CD4-positive, CD25-positive, alpha-beta regulatory T cell (primary cell): ENCODE data around the gene MAGI2. TPM values are rescaled to one million over a fixed set of nuclear protein-coding genes. Genes with fewer than 3 reads are reported as not detected.

Experiments
- ATAC-seq, 2 donors: fragments of 150-1000 bp; cut with Tn5 transposase; one replicate each; pipeline ENCODE4 v1.10.0; 2021; ENCODE audit warnings: low read depth in 2 of 2, moderate number of reproducible peaks in 2 of 2, moderate library complexity in 1 of 2
- DNase-seq, 3 donors: peaks; one replicate each; pipeline versions ENCODE4 v3.0.0 to v3.0.0-alpha.2; 2012 to 2022; ENCODE audit warnings: mixed read lengths in 1 of 3
- H3K27ac ChIP-seq: one replicate; pipeline ENCODE4 v1.7.0; 2013; ENCODE audit warnings: mild to moderate bottlenecking, low read length; ENCODE audit not compliant: insufficient read depth, poor library complexity, severe bottlenecking
- H3K27me3 ChIP-seq: one replicate; pipeline ENCODE4 v1.7.0; 2013; ENCODE audit warnings: low read length; ENCODE audit not compliant: control insufficient read depth, insufficient read depth
- H3K36me3 ChIP-seq: one replicate; pipeline ENCODE4 v1.7.0; 2013; ENCODE audit warnings: mild to moderate bottlenecking, low read length, moderate library complexity; ENCODE audit not compliant: control insufficient read depth, insufficient read depth
- H3K4me1 ChIP-seq: 2 replicates; pipeline ENCODE4 v1.7.0; 2013; ENCODE audit warnings: mild to moderate bottlenecking, low read length; ENCODE audit not compliant: insufficient read depth, control insufficient read depth, poor library complexity, severe bottlenecking
- H3K4me3 ChIP-seq: one replicate; pipeline ENCODE4 v1.7.0; 2013; ENCODE audit warnings: low read depth, mild to moderate bottlenecking, low read length, moderate library complexity
- H3K9me3 ChIP-seq, 2 experiments: 1 replicate in 1 of 2; 2 replicates in 1 of 2; pipeline ENCODE4 v1.7.0; 2013; ENCODE audit warnings: low read length in 2 of 2, mild to moderate bottlenecking in 1 of 2, moderate library complexity in 1 of 2; ENCODE audit not compliant: control insufficient read depth in 2 of 2
- H3K27ac Mint-ChIP-seq, 3 donors: one replicate each; pipeline ENCODE4 v1.8.0; 2020 to 2022; ENCODE audit warnings: mild to moderate bottlenecking in 3 of 3, mixed read lengths in 3 of 3, moderate library complexity in 2 of 3
- H3K27me3 Mint-ChIP-seq: one replicate; pipeline ENCODE4 v1.8.0; 2022; ENCODE audit warnings: mild to moderate bottlenecking, mixed read lengths
- H3K36me3 Mint-ChIP-seq: one replicate; pipeline ENCODE4 v1.8.0; 2020; ENCODE audit warnings: mixed read lengths
- H3K4me1 Mint-ChIP-seq, 4 donors: one replicate each; pipeline ENCODE4 v1.8.0; 2020 to 2022; ENCODE audit warnings: mixed read lengths in 4 of 4, mild to moderate bottlenecking in 1 of 4
- H3K4me3 Mint-ChIP-seq, 4 donors: one replicate each; pipeline ENCODE4 v1.8.0; 2020 to 2022; ENCODE audit warnings: mild to moderate bottlenecking in 4 of 4, mixed read lengths in 4 of 4, moderate library complexity in 3 of 4
- H3K9me3 Mint-ChIP-seq, 7 donors: one replicate each; pipeline ENCODE4 v1.8.0; 2020 to 2022; ENCODE audit warnings: mixed read lengths in 7 of 7, mild to moderate bottlenecking in 3 of 7, moderate library complexity in 2 of 7
- polyA plus RNA-seq, 4 donors: library from polyadenylated mRNA; unstranded; fragments of 300-500 nt; fragmentation: Illumina TruSeq; gene quantifications; one replicate each; pipeline ENCODE4 v1.2.3, GENCODE V29; 2021
- total RNA-seq: library from RNA; stranded (reverse); gene quantifications from one replicate; pipeline ENCODE4 v1.2.3, GENCODE V29; 2022

The MAGI2 gene
- total and polyA plus RNA-seq, 5 donors from 2014 or later, result not detected

- no peaks in the 10 kb centered on the region for H3K4me1 Mint-ChIP-seq
- ATAC-seq (no peak), DNase-seq (no peak)
- Histone ChIP-seq H3K27me3 (no peaks in the 10 kb centered on the region), H3K27ac (no peak overlapping the region), H3K9me3 (no peaks in the 10 kb centered on the region), H3K36me3 (no peaks in the 10 kb centered on the region), H3K4me1 (no peaks in the 10 kb centered on the region), H3K4me3 (no peak overlapping the region)
- no peak overlapping the region for H3K4me3 Mint-ChIP-seq
- peaks cover 0 to 6% (median 4%) of the 10 kb centered on the region in 7 donors for H3K9me3 Mint-ChIP-seq
- no peaks in the 10 kb centered on the region for H3K36me3 Mint-ChIP-seq
- H3K27me3 Mint-ChIP-seq, result peaks cover 5% of the 10 kb centered on the region
- H3K27ac Mint-ChIP-seq, result no peak overlapping the region
These were observed 1188.0 kb downstream of the MAGI2 start for GRCh38 chr7:78265486-78265885.

GRCh38 chr7:78265071-78265470, 1188.4 kb downstream of the MAGI2 start:
- peaks cover 5% of the 10 kb centered on the region for H3K27me3 Mint-ChIP-seq
- no peaks in the 10 kb centered on the region for H3K9me3 ChIP-seq
- DNase-seq, result no peak
- no peak overlapping the region for H3K4me3 Mint-ChIP-seq
- H3K36me3 Mint-ChIP-seq, result no peaks in the 10 kb centered on the region
- no peak overlapping the region for H3K27ac ChIP-seq
- ATAC-seq, result no peak
- H3K4me1 ChIP-seq, result no peaks in the 10 kb centered on the region
- H3K9me3 Mint-ChIP-seq, result peaks cover 0 to 4% (median 2%) of the 10 kb centered on the region in 7 donors
- no peak overlapping the region for H3K27ac Mint-ChIP-seq
- H3K36me3 ChIP-seq, result no peaks in the 10 kb centered on the region
- no peaks in the 10 kb centered on the region for H3K4me1 Mint-ChIP-seq
- no peaks in the 10 kb centered on the region for H3K27me3 ChIP-seq
- no peak overlapping the region for H3K4me3 ChIP-seq

- H3K27ac ChIP-seq, result no peak overlapping the region
- Mint-ChIP-seq H3K27me3 (peaks cover 5% of the 10 kb centered on the region), H3K4me3 (no peak overlapping the region), H3K4me1 (no peaks in the 10 kb centered on the region), H3K27ac (no peak overlapping the region), H3K9me3 (peaks cover 0 to 4% (median 0%) of the 10 kb centered on the region in 7 donors), H3K36me3 (no peaks in the 10 kb centered on the region)
- DNase-seq, result no peak
- no peaks in the 10 kb centered on the region for H3K27me3 ChIP-seq
- no peak for ATAC-seq
- H3K4me1 ChIP-seq, result no peaks in the 10 kb centered on the region
- H3K36me3 ChIP-seq, result no peaks in the 10 kb centered on the region
- no peaks in the 10 kb centered on the region for H3K9me3 ChIP-seq
- no peak overlapping the region for H3K4me3 ChIP-seq
These were observed 1189.4 kb downstream of the MAGI2 start for GRCh38 chr7:78264105-78264504.

- Histone ChIP-seq H3K4me1 (no peaks in the 10 kb centered on the region), H3K27me3 (no peaks in the 10 kb centered on the region), H3K27ac (no peak overlapping the region), H3K9me3 (no peaks in the 10 kb centered on the region), H3K36me3 (no peaks in the 10 kb centered on the region), H3K4me3 (no peak overlapping the region)
- Mint-ChIP-seq H3K27me3 (peaks cover 5% of the 10 kb centered on the region), H3K4me3 (no peak overlapping the region), H3K36me3 (no peaks in the 10 kb centered on the region), H3K9me3 (peaks cover 0 to 7% (median 0%) of the 10 kb centered on the region in 7 donors), H3K4me1 (no peaks in the 10 kb centered on the region), H3K27ac (no peak overlapping the region)
- ATAC-seq (no peak), DNase-seq (no peak)
These were observed 1191.7 kb downstream of the MAGI2 start for GRCh38 chr7:78261739-78262138.

GRCh38 chr7:78261302-78261701, 1192.2 kb downstream of the MAGI2 start:
- peaks cover 5% of the 10 kb centered on the region for H3K27me3 Mint-ChIP-seq
- Histone ChIP-seq H3K27ac (no peak overlapping the region), H3K9me3 (no peaks in the 10 kb centered on the region), H3K36me3 (no peaks in the 10 kb centered on the region), H3K4me1 (no peaks in the 10 kb centered on the region), H3K4me3 (no peak overlapping the region), H3K27me3 (no peaks in the 10 kb centered on the region)
- H3K27ac Mint-ChIP-seq, result no peak overlapping the region
- DNase-seq (no peak), ATAC-seq (no peak)
- peaks cover 0 to 7% (median 0%) of the 10 kb centered on the region in 7 donors for H3K9me3 Mint-ChIP-seq
- H3K4me3 Mint-ChIP-seq, result no peak overlapping the region
- no peaks in the 10 kb centered on the region for H3K4me1 Mint-ChIP-seq
- H3K36me3 Mint-ChIP-seq, result no peaks in the 10 kb centered on the region

GRCh38 chr7:78260826-78261225, 1192.6 kb downstream of the MAGI2 start:
- no peak overlapping the region for H3K4me3 Mint-ChIP-seq
- no peaks in the 10 kb centered on the region for H3K36me3 ChIP-seq
- ATAC-seq (no peak), DNase-seq (no peak)
- peaks cover 5% of the 10 kb centered on the region for H3K27me3 Mint-ChIP-seq
- peaks cover 0 to 7% (median 0%) of the 10 kb centered on the region in 7 donors for H3K9me3 Mint-ChIP-seq
- no peaks in the 10 kb centered on the region for H3K36me3 Mint-ChIP-seq
- no peak overlapping the region for H3K4me3 ChIP-seq
- H3K9me3 ChIP-seq, result no peaks in the 10 kb centered on the region
- no peaks in the 10 kb centered on the region for H3K27me3 ChIP-seq
- H3K4me1 ChIP-seq, result no peaks in the 10 kb centered on the region
- no peak overlapping the region for H3K27ac ChIP-seq
- no peak overlapping the region for H3K27ac Mint-ChIP-seq
- no peaks in the 10 kb centered on the region for H3K4me1 Mint-ChIP-seq

GRCh38 chr7:78254726-78255055, 1198.8 kb downstream of the MAGI2 start:
- H3K27me3 Mint-ChIP-seq, result no peaks in the 10 kb centered on the region
- DNase-seq (no peak), ATAC-seq (no peak)
- H3K9me3 ChIP-seq, result no peaks in the 10 kb centered on the region
- H3K9me3 Mint-ChIP-seq, result peaks cover 0 to 3% (median 0%) of the 10 kb centered on the region in 7 donors
- no peaks in the 10 kb centered on the region for H3K36me3 Mint-ChIP-seq
- no peaks in the 10 kb centered on the region for H3K36me3 ChIP-seq
- no peak overlapping the region for H3K4me3 ChIP-seq
- H3K27ac Mint-ChIP-seq, result no peak overlapping the region
- no peak overlapping the region for H3K27ac ChIP-seq
- no peaks in the 10 kb centered on the region for H3K4me1 ChIP-seq
- H3K4me3 Mint-ChIP-seq, result no peak overlapping the region
- no peaks in the 10 kb centered on the region for H3K4me1 Mint-ChIP-seq
- H3K27me3 ChIP-seq, result no peaks in the 10 kb centered on the region

GRCh38 chr7:78253850-78254725, 1199.4 kb downstream of the MAGI2 start:
- Histone ChIP-seq H3K27ac (no peak overlapping the region), H3K9me3 (no peaks in the 10 kb centered on the region), H3K4me1 (no peaks in the 10 kb centered on the region), H3K36me3 (no peaks in the 10 kb centered on the region), H3K4me3 (no peak overlapping the region), H3K27me3 (no peaks in the 10 kb centered on the region)
- Mint-ChIP-seq H3K27ac (no peak overlapping the region), H3K4me1 (no peaks in the 10 kb centered on the region), H3K36me3 (no peaks in the 10 kb centered on the region), H3K27me3 (no peaks in the 10 kb centered on the region), H3K9me3 (peaks cover 0 to 4% (median 0%) of the 10 kb centered on the region in 7 donors), H3K4me3 (no peak overlapping the region)
- no peak for ATAC-seq
- no peak for DNase-seq
